Measurements from ENCODE around the gene WFDC10B.

DNA sequence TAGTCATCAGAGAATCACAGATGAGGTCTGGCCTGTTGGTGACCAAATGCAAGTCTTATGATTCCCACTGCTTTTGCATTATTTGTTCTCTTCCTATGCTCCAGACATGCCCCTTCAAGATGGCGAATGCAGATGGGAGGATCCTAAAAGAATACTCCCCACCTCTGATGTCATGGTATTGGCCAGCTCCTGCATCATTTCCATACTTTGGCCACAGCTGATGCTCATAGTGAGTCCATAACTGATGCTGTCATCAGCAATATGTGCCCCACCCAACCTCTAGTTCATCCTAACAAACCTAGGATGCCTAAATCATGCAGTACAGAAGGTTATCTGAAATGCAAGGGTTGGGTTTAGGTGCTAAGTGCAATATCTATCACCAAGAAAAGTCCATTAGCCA lies 68.3 kb downstream of the WFDC10B start:
- TF ChIP-seq KLF10 (tag by site-specific recombination; IDR thresholded peaks at IDR 0.05), result no peak
- no peak for TF ChIP-seq ZNF747 (tag by site-specific recombination; IDR thresholded peaks at IDR 0.05)
